Endodermal cell (in vitro differentiated cells): Measurements from ENCODE around the gene FCF1. TPM values are rescaled to one million over a fixed set of nuclear protein-coding genes. Genes with fewer than 3 reads are reported as not detected.

ENCODE experiments used
- DNase-seq: peaks from one replicate; pipeline ENCODE4 v3.0.0-alpha.2; 2017
- H3K27ac ChIP-seq: 2 replicates; pipeline ENCODE4 v1.5.1; 2013; ENCODE audit warnings: mild to moderate bottlenecking, low read depth, low read length, moderate library complexity
- H3K27me3 ChIP-seq: 2 replicates; pipeline ENCODE4 v1.6.1; 2013; ENCODE audit warnings: mild to moderate bottlenecking, low read length, moderate library complexity; ENCODE audit not compliant: insufficient read depth, control insufficient read depth, poor library complexity, severe bottlenecking
- H3K36me3 ChIP-seq: 2 replicates; pipeline ENCODE4 v1.7.0; 2013; ENCODE audit warnings: mild to moderate bottlenecking, low read length, moderate library complexity; ENCODE audit not compliant: control insufficient read depth, insufficient read depth
- H3K4me1 ChIP-seq: one replicate; pipeline ENCODE4 v1.7.0; 2013; ENCODE audit warnings: low read length; ENCODE audit not compliant: control insufficient read depth, insufficient read depth
- H3K4me3 ChIP-seq: 2 replicates; pipeline ENCODE4 v1.5.1; 2013; ENCODE audit warnings: mild to moderate bottlenecking, low read length, moderate library complexity
- H3K9ac ChIP-seq: 2 replicates; pipeline ENCODE4 v1.6.1; 2013; ENCODE audit warnings: mild to moderate bottlenecking, low read length, moderate library complexity; ENCODE audit not compliant: poor library complexity, severe bottlenecking; ENCODE audit errors: extremely low read depth
- H3K9me3 ChIP-seq: 2 replicates; pipeline ENCODE4 v1.6.1; 2013; ENCODE audit warnings: mild to moderate bottlenecking, low read length, moderate library complexity; ENCODE audit not compliant: control insufficient read depth
- H3K27ac Mint-ChIP-seq: 2 replicates; pipeline ENCODE4 v1.8.0; 2020; ENCODE audit warnings: mixed read lengths
- H3K27me3 Mint-ChIP-seq: 2 replicates; pipeline ENCODE4 v1.8.0; 2021; ENCODE audit warnings: mild to moderate bottlenecking, mixed read lengths; ENCODE audit not compliant: insufficient read depth
- H3K36me3 Mint-ChIP-seq: 2 replicates; pipeline ENCODE4 v1.8.0; 2020; ENCODE audit warnings: low read depth, mixed read lengths
- H3K4me1 Mint-ChIP-seq: 2 replicates; pipeline ENCODE4 v1.8.0; 2020; ENCODE audit warnings: mixed read lengths
- H3K4me3 Mint-ChIP-seq: 2 replicates; pipeline ENCODE4 v1.8.0; 2020; ENCODE audit warnings: mild to moderate bottlenecking, moderate library complexity, mixed read lengths
- H3K9me3 Mint-ChIP-seq: 2 replicates; pipeline ENCODE4 v1.8.0; 2020; ENCODE audit warnings: mild to moderate bottlenecking, mixed read lengths
- CTCF ChIP-seq: fragments of 200-600 bp; sonication (generic); conservative IDR thresholded peaks from 2 replicates; pipeline ENCODE4 v1.5.0; 2021; ENCODE audit warnings: antibody characterized with exemption, mild to moderate bottlenecking
- WGBS, 2 experiments: methylation state at CpG; one replicate each; pipeline versions ENCODE4 v1.1.5 to v1.1.7; 2013; ENCODE audit warnings: missing lambda C conversion rate in 2 of 2, mixed read lengths in 1 of 2; ENCODE audit not compliant: insufficient coverage in 1 of 2, insufficient read length in 1 of 2; 5-methylcytosine and 5-hydroxymethylcytosine counted together
- total RNA-seq, 2 donors: library from RNA; stranded (reverse); fragmentation: NEBNext Ultra II Directional in 1 of 2; extraction: Animal tissue kit (Norgen Biotek cat#: 25700) in 1 of 2; gene quantifications; 2 replicates in 1 of 2; 3 replicates in 1 of 2; pipeline ENCODE4 v1.2.1, GENCODE V29; 2021

The FCF1 gene
- total RNA-seq, 2 donors from 2014 or later = 68.4 to 71.3 TPM

- no peak overlapping the region for H3K27ac ChIP-seq
- WGBS, 2 experiments = 93% methylated on average over 1 of the region's 1 CpG; no CpG with 5 or more reads in 1 of the 2 experiments
- H3K4me3 Mint-ChIP-seq = no peak overlapping the region
- H3K36me3 ChIP-seq = peaks cover 86% of the 10 kb centered on the region
- no peak overlapping the region for H3K4me3 ChIP-seq
- DNase-seq = no peak
- H3K4me1 ChIP-seq = no peaks in the 10 kb centered on the region
- H3K9me3 Mint-ChIP-seq = no peaks in the 10 kb centered on the region
- no peaks in the 10 kb centered on the region for H3K9me3 ChIP-seq
- H3K36me3 Mint-ChIP-seq = peaks cover 59% of the 10 kb centered on the region
- no peaks in the 10 kb centered on the region for H3K27me3 ChIP-seq
- TF ChIP-seq CTCF = no peak
- no peak overlapping the region for H3K27ac Mint-ChIP-seq
- no peak overlapping the region for H3K9ac ChIP-seq
- no peaks in the 10 kb centered on the region for H3K4me1 Mint-ChIP-seq
- H3K27me3 Mint-ChIP-seq = no peaks in the 10 kb centered on the region
These were observed 45.2 kb upstream of the FCF1 start for GRCh38 chr14:74667758-74668157.

- H3K27ac Mint-ChIP-seq = no peak overlapping the region
- H3K4me3 Mint-ChIP-seq = no peak overlapping the region
- DNase-seq = no peak
- Histone ChIP-seq H3K4me1 (no peaks in the 10 kb centered on the region), H3K36me3 (peaks cover 86% of the 10 kb centered on the region), H3K4me3 (no peak overlapping the region), H3K9me3 (no peaks in the 10 kb centered on the region), H3K27me3 (no peaks in the 10 kb centered on the region), H3K9ac (no peak overlapping the region), H3K27ac (no peak overlapping the region)
- H3K27me3 Mint-ChIP-seq = no peaks in the 10 kb centered on the region
- WGBS, 2 experiments = 100% methylated on average over 1 of the region's 1 CpG; no CpG with 5 or more reads in 1 of the 2 experiments
- H3K9me3 Mint-ChIP-seq = no peaks in the 10 kb centered on the region
- H3K4me1 Mint-ChIP-seq = no peaks in the 10 kb centered on the region
- TF ChIP-seq CTCF = no peak
- peaks cover 58% of the 10 kb centered on the region for H3K36me3 Mint-ChIP-seq
These were observed 43.7 kb upstream of the FCF1 start for GRCh38 chr14:74669256-74669655.

GRCh38 chr14:74669846-74670245, 43.1 kb upstream of the FCF1 start:
- H3K4me1 Mint-ChIP-seq = no peaks in the 10 kb centered on the region
- no peak overlapping the region for H3K27ac Mint-ChIP-seq
- H3K27me3 Mint-ChIP-seq = no peaks in the 10 kb centered on the region
- no peaks in the 10 kb centered on the region for H3K4me1 ChIP-seq
- no peak overlapping the region for H3K9ac ChIP-seq
- no peak for TF ChIP-seq CTCF
- no peak for DNase-seq
- 97 to 98% methylated on average over 6 to 10 of the region's 10 CpGs for WGBS, 2 experiments
- H3K36me3 Mint-ChIP-seq = peaks cover 58% of the 10 kb centered on the region
- H3K27me3 ChIP-seq = no peaks in the 10 kb centered on the region
- H3K9me3 Mint-ChIP-seq = no peaks in the 10 kb centered on the region
- H3K4me3 ChIP-seq = no peak overlapping the region
- H3K36me3 ChIP-seq = peaks cover 87% of the 10 kb centered on the region
- no peaks in the 10 kb centered on the region for H3K9me3 ChIP-seq
- H3K27ac ChIP-seq = no peak overlapping the region
- no peak overlapping the region for H3K4me3 Mint-ChIP-seq
